K562 (cell line): Measurements from ENCODE around the gene COL15A1. TPM values are rescaled to one million over a fixed set of nuclear protein-coding genes. Genes with fewer than 3 reads are reported as not detected.
A peak's percentile ranks its signal among the peaks of the same experiment; 100 is the strongest.

ENCODE experiments used
- ARID1B ChIP-seq: fragments of 450-650 bp; IDR thresholded peaks from 2 replicates; pipeline ENCODE4 v1.6.1; 2016; ENCODE audit warnings: antibody characterized with exemption, mild to moderate bottlenecking, inconsistent platforms
- BACH1 ChIP-seq: fragments of 200-800 bp; sonication (Bioruptor generic); IDR thresholded peaks from 2 replicates; pipeline ENCODE4 v1.6.1; 2016; ENCODE audit warnings: missing genetic modification characterization, missing compliant biosample characterization
- CBFA2T3 ChIP-seq: fragments of 450-650 bp; IDR thresholded peaks from 2 replicates; pipeline ENCODE4 v1.6.1; 2017
- CC2D1A ChIP-seq: fragments of 450-650 bp; IDR thresholded peaks from 2 replicates; pipeline ENCODE4 v1.6.1; 2017; ENCODE audit warnings: mild to moderate bottlenecking
- CCNT2 ChIP-seq: IDR thresholded peaks from 2 replicates; pipeline ENCODE4 v1.6.1; 2011; ENCODE audit warnings: borderline replicate concordance, low read depth, mild to moderate bottlenecking, moderate library complexity, mixed read lengths, low read length; ENCODE audit not compliant: insufficient read length; ENCODE audit errors: extremely low read depth
- EP300 ChIP-seq: IDR thresholded peaks from 2 replicates; pipeline ENCODE4 v1.6.1; 2012; ENCODE audit warnings: low read length, improper control_type of control experiment
- EP400 ChIP-seq: fragments of 450-650 bp; IDR thresholded peaks from 2 replicates; pipeline ENCODE4 v1.6.1; 2017; ENCODE audit warnings: antibody characterized with exemption, mild to moderate bottlenecking, moderate library complexity
- FOSL1 ChIP-seq: fragments of 200-800 bp; sonication (Bioruptor generic); conservative IDR thresholded peaks from 2 replicates; pipeline ENCODE4 v1.6.1; 2016; ENCODE audit warnings: missing genetic modification characterization, missing compliant biosample characterization
- GABPA ChIP-seq: fragments of 200-800 bp; sonication (Bioruptor generic); conservative IDR thresholded peaks from 2 replicates; pipeline ENCODE4 v1.6.1; 2016; ENCODE audit warnings: low read depth, missing genetic modification characterization, missing compliant biosample characterization
- GATAD2A ChIP-seq: fragments of 450-650 bp; IDR thresholded peaks from 2 replicates; pipeline ENCODE4 v1.6.1; 2017
- KLF6 ChIP-seq: fragments of 250-450 bp; sonication (Bioruptor Pico); IDR thresholded peaks from 2 replicates; pipeline ENCODE4 v1.4.0; 2020; ENCODE audit warnings: mild to moderate bottlenecking, moderate library complexity, borderline replicate concordance
- LCOR ChIP-seq: sonication (generic); formaldehyde crosslinking; IDR thresholded peaks from 2 replicates; pipeline ENCODE4 v1.8.0; 2022; ENCODE audit warnings: mild to moderate bottlenecking, missing genetic modification reagents
- MEF2D ChIP-seq: conservative IDR thresholded peaks from 2 replicates; pipeline ENCODE4 v1.6.1; 2016; ENCODE audit warnings: low read depth, missing genetic modification characterization, missing compliant biosample characterization
- MTA2 ChIP-seq: fragments of 450-650 bp; IDR thresholded peaks from 2 replicates; pipeline ENCODE4 v1.6.1; 2016; ENCODE audit warnings: low read depth
- NFIX ChIP-seq: fragments of 250-450 bp; sonication (Bioruptor Pico); IDR thresholded peaks from 2 replicates; pipeline ENCODE4 v1.4.0; 2020; ENCODE audit warnings: low read depth, mild to moderate bottlenecking, moderate library complexity
- NFRKB ChIP-seq: fragments of 450-650 bp; IDR thresholded peaks from 2 replicates; pipeline ENCODE4 v1.6.1; 2016; ENCODE audit warnings: low read depth
- PYGO2 ChIP-seq: fragments of 450-650 bp; IDR thresholded peaks from 2 replicates; pipeline ENCODE4 v1.6.1; 2016; ENCODE audit warnings: mild to moderate bottlenecking, missing genetic modification characterization, moderate library complexity, missing compliant biosample characterization
- SIN3A ChIP-seq, 2 experiments: fragments of 150-350 bp in 1 of 2; IDR thresholded peaks; 2 replicates each; pipeline ENCODE4 v1.6.1; 2011 to 2016; ENCODE audit warnings: borderline replicate concordance in 2 of 2, low read depth in 2 of 2, low read length in 2 of 2, mild to moderate bottlenecking in 2 of 2, moderate library complexity in 2 of 2; ENCODE audit not compliant: control insufficient read depth in 1 of 2
- SOX6 ChIP-seq: fragments of 450-650 bp; IDR thresholded peaks from 2 replicates; pipeline ENCODE4 v1.6.1; 2014; ENCODE audit warnings: mild to moderate bottlenecking
- TAF15 ChIP-seq: fragments of 200-400 bp; formaldehyde crosslinking; IDR thresholded peaks from 2 replicates; pipeline ENCODE4 v1.6.1; 2017; ENCODE audit warnings: mild to moderate bottlenecking, low read depth, low read length, moderate library complexity
- ZBTB2 ChIP-seq: fragments of 450-650 bp; IDR thresholded peaks from 2 replicates; pipeline ENCODE4 v1.6.1; 2016; ENCODE audit warnings: antibody characterized with exemption
- ZNF212 ChIP-seq: fragments of 450-650 bp; formaldehyde crosslinking; IDR thresholded peaks from 2 replicates; pipeline ENCODE4 v1.4.0; 2020; ENCODE audit warnings: mild to moderate bottlenecking
- ZNF589 ChIP-seq: fragments of 200-800 bp; sonication (Bioruptor generic); IDR thresholded peaks from 2 replicates; pipeline ENCODE4 v1.6.1; 2016; ENCODE audit warnings: low read depth, missing genetic modification characterization, missing compliant biosample characterization
- polyA plus RNA-seq, 8 experiments: library from polyadenylated mRNA; depleted of rRNA in 4 of 8; stranded (reverse) in 5 of 8; unstranded in 3 of 8; fragments of >200 nt; fragmentation: Nextera tagmentation in 2 of 8; fragmentation: Illumina TruSeq in 1 of 8; extraction: Ambion mirVana in 2 of 8; extraction: Trizol in 1 of 8; gene quantifications; 2 replicates each; pipeline versions ENCODE4 v1.2.1 to v1.2.3, GENCODE V29; 2011 to 2014; ENCODE audit warnings: inconsistent platforms in 1 of 8, missing spikeins in 1 of 8
- total RNA-seq, 7 experiments: library from RNA; depleted of rRNA in 6 of 7; stranded (reverse); fragments of >200 nt in 6 of 7; fragmentation: Illumina TruSeq in 2 of 7; extraction: Trizol in 2 of 7; gene quantifications; 2 replicates each; pipeline versions ENCODE4 v1.2.1 to v1.2.3, GENCODE V29; 2011 to 2021; ENCODE audit warnings: low replicate concordance in 1 of 7
- TF ChIP-seq, protein P1 (sequence below): sonication (generic); IDR thresholded peaks from 2 replicates; pipeline ENCODE4 v1.6.1; 2016
- TF ChIP-seq, protein P2 (sequence below), 2 experiments: fragments of 450-650 bp; conservative IDR thresholded peaks; 2 replicates each; pipeline ENCODE4 v1.6.1; 2017; ENCODE audit warnings: mild to moderate bottlenecking in 2 of 2, moderate library complexity in 2 of 2
- TF ChIP-seq, protein P3 (sequence below): fragments of 250-450 bp; sonication (Bioruptor Pico); IDR thresholded peaks from 2 replicates; pipeline ENCODE4 v1.9.0; 2021; ENCODE audit warnings: mild to moderate bottlenecking

The COL15A1 gene
- total and polyA plus RNA-seq, 9 of the 15 experiments (the other 6 are each of a cell fraction or from before 2014, with no cell fraction given): 0.46 to 5.1 (median 2.6) TPM

DNA sequence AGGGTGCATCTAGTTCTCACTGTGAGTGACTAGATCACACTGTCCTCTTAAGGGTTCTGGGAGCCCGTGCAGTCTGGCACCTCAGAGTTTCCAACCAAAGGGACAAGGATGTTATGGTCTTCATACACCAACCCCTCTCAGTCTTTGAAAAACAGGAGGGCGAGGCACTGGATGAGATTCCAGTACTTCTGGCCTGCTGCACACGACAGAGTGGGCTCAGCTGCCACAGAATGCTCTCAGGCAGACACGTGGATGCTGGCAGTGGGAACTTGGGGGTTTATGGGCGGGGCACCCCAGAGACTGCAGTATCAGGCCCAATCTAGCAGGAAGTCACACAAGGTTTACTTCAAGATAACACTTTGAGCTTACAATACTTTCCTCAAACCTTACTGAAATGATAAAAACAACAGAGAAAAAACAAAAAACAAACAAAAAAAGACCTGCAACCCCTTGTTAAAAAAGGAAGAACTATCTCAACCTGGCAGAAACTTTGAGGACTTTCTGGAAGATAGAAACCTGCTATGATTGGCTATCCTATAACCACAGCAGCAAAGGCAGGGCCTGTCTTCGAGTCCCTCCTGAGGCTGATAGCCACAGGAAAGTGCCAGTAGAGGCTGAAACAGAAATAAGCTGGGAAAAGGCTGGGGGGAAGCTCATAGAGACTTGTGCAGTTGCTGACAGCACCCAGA, 132.9 kb downstream of the COL15A1 start (continued):
- TF ChIP-seq TAF15: no peak
- TF ChIP-seq CC2D1A: peak; percentile 33; the same call in 1 of the 2 replicates
- peak; percentile 87 for TF ChIP-seq CBFA2T3
- TF ChIP-seq FOSL1 (tag): 0 out of 2 replicates have a peak, but pooled peaks have one; percentile 16
- TF ChIP-seq, protein P1, sequence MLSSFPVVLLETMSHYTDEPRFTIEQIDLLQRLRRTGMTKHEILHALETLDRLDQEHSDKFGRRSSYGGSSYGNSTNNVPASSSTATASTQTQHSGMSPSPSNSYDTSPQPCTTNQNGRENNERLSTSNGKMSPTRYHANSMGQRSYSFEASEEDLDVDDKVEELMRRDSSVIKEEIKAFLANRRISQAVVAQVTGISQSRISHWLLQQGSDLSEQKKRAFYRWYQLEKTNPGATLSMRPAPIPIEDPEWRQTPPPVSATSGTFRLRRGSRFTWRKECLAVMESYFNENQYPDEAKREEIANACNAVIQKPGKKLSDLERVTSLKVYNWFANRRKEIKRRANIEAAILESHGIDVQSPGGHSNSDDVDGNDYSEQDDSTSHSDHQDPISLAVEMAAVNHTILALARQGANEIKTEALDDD: peak; percentile 40; the same call in 1 of the 2 replicates
- TF ChIP-seq SOX6: peak; percentile 82
- TF ChIP-seq CCNT2: no peak
- TF ChIP-seq PYGO2: peak; percentile 50; the same call in 1 of the 2 replicates
- peak; percentile 82; the same call in 1 of the 2 replicates for TF ChIP-seq ZNF589 (CRISPR knock-in tag)
- TF ChIP-seq NFRKB: peak; percentile 15; the same call in 1 of the 2 replicates
- peak; percentile 89 for TF ChIP-seq ARID1B
- TF ChIP-seq NFIX: no peak
- no peak for TF ChIP-seq MEF2D
- peak; percentile 73; the same call in 1 of the 2 replicates for TF ChIP-seq EP400
- peak; percentile 47; the same call in 1 of the 2 replicates for TF ChIP-seq GABPA (tag)
- TF ChIP-seq SIN3A (IDR thresholded peaks at IDR 0.05; ENCODE audit: borderline replicate concordance in 2 of 2, control insufficient read depth in 1 of 2, low read depth in 2 of 2, low read length in 2 of 2): no peak
- TF ChIP-seq, protein P2, sequence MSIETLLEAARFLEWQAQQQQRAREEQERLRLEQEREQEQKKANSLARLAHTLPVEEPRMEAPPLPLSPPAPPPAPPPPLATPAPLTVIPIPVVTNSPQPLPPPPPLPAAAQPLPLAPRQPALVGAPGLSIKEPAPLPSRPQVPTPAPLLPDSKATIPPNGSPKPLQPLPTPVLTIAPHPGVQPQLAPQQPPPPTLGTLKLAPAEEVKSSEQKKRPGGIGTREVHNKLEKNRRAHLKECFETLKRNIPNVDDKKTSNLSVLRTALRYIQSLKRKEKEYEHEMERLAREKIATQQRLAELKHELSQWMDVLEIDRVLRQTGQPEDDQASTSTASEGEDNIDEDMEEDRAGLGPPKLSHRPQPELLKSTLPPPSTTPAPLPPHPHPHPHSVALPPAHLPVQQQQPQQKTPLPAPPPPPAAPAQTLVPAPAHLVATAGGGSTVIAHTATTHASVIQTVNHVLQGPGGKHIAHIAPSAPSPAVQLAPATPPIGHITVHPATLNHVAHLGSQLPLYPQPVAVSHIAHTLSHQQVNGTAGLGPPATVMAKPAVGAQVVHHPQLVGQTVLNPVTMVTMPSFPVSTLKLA (conservative IDR thresholded peaks at IDR 0.05): peak; percentile 77 to 86
- TF ChIP-seq LCOR (CRISPR knock-in tag): peak; percentile 55; the same call in 1 of the 2 replicates
- no peak for TF ChIP-seq ZNF212 (CRISPR knock-in tag)
- 0 out of 2 replicates have a peak, but pooled peaks have one; percentile 55 for TF ChIP-seq ZBTB2
- TF ChIP-seq EP300: peak; percentile 59
- no peak for TF ChIP-seq KLF6 (CRISPR knock-in tag)
- TF ChIP-seq GATAD2A: peak; percentile 66; the same call in 1 of the 2 replicates
- peak; percentile 60 for TF ChIP-seq MTA2
- TF ChIP-seq, protein P3, sequence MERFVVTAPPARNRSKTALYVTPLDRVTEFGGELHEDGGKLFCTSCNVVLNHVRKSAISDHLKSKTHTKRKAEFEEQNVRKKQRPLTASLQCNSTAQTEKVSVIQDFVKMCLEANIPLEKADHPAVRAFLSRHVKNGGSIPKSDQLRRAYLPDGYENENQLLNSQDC (CRISPR knock-in tag): no peak
- TF ChIP-seq BACH1: no peak
